NCI-H1105 treated with DMSO at 0.1 percent for 48 hours (cell line): ENCODE data around the gene USP6NL.
A peak's percentile ranks its signal among the peaks of the same experiment; 100 is the strongest.

ENCODE experiments used
- DNase-seq: peaks from one replicate; lab custom pipeline; 2025; lab: John Stamatoyannopoulos, UW

The USP6NL gene

GRCh38 chr10:11616021-11616420 lies 4.6 kb upstream of the USP6NL start:
- no peak for DNase-seq

DNA sequence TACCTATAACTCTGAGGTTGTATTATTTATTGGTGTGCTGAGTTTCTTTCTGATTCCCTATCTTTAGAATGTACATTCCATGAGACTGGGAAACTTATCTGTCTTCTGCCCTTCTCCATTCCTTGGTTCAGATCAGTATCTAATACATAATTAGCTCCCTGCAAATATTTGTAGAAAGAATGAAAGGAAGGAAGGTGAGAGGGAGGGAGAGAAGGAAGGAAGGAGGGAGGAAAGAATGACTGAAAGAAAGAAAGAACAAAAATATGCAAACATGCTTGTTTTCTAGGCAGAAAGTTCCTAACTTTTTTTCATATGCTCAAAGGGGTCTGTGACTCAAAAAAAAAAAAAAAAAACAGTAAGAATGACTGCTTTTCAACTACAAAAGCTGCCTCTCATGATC lies 3.9 kb upstream of the USP6NL start:
- no peak for DNase-seq

DNA sequence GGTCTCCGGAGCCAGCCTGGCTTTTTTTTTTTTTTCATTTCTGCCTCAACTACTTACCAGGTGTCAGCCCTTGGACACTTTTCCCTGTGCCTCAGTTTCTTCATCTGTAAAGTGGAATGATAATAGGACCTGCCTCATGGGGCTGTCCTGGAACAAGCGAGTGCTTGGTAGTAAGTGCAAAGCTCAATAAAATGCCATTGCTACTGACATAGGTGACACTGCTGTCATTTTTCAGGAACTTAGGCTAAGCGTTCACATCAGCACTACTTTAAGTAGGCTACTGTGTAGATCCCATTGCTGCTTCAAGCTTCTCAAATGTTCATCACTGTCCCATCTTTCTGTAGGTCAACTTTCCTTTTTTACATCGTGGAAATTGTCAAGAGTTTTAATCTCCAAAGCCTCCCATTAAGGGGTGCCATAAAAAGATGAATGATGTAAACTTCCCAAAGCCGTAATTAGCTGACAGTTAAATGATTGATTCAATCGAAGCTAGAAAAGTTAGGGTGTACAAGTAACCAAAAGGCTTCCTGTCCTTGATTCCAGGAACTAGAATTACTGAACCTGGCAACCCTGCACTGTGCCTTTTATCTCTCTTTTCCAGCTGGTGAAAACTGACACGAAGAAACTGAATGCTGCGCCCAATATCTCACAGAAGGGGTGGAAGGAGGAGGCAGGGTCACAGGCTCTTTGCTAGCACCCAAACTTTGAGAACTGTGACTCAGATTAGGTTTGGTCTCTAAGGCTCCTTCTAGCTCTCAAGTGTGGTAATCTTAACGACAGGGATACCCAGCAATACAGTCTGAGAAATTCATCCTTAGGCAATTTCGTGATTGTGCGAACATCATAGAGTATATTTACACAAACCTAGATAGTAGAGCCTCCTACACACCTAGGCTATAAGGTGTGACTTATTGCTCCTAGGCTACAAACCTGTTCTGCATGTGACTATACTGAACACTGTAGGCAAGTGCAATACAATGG lies 861 bp upstream of the USP6NL start:
- DNase-seq: no peak

GRCh38 chr10:11610826-11611247 lies 613 bp downstream of the USP6NL start:
- DNase-seq: no peak

- DNase-seq: no peak
Observed at GRCh38 chr10:11610166-11610825, 1.2 kb downstream of the USP6NL start.

DNA sequence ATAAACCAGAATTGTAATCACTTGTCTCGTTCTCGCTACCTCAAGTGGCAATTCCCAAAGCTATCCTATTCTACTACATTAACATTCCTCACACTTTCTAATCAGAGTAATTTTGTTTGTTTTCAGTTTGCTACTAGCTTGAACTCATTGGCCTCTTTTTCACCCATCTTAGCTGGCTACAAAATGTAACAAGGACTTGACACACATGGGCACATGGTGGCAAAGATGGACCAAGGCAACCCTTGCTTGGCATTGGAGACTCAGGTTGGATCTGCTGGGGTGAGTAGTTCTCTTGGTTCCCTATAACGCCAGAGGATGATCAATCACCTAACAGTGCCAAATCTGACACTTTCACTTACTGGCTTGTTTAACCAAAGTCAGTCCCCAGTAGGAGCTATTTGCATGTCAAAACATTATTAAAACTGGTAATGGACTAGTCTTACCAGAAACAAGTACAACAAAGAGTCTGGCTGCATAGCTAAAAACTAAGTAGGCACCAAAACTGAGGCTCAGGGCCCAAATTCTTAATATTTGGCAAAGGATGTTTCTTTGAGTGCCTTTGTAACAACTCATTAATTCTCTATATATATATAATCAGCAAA lies 1.9 kb downstream of the USP6NL start:
- no peak for DNase-seq

DNA sequence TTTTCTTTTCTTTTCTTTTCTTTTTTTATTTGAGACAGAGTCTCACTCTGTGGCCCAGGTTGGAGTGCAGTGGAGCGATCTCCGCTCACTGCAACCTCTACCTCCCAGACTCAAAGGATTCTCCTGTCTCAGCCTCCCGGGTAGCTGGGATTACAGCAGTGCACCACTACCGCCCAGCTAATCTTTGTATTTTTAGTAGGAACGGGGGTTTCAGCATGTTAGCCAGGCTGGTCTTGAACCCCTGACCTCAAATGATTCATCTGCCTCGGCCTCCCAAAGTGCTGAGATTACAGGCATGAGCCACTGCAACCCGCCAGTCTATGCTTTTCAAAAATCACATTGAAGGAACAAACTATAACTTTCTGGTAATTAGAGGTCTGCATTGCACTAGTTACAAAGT lies 2.4 kb downstream of the USP6NL start:
- DNase-seq: no peak

DNA sequence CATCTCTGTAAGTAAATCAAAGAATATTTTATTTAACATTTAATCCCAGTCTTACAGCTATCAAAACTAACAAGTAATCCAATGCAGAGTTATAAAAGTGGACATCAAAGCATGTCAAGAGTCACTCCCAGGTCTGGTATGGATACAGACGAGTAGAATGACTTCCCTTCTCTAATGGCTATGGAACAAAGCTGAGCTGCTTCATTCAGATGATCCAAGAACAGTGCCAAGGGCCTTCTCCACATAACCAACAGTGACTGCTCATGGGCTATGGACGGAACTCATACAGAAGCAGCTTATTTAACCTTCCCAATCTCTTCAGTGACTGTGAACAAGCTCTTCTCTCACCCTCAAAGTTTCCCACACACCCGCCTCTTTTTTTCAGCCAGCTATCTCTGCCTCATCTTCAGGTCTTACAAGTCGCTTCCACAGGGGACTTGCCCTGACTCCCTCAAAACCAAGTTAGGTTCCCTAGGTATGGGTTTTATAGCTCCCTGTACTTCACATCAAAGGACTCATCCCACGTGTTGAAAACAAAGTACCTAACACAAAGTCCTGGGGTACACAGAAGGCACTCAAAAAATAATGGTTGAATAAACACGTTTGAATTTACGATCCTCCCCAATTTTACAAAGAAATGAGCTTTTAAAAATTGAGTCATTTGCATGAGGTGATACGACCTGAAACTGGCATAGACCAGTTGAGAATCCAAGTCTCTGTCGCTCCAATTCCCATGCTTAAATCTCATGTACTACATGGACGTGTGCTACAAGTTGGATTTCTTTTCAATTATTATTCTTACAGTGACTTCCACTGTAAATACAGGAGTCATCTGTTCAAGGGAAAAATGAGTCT lies 3.1 kb downstream of the USP6NL start:
- DNase-seq: no peak

DNA sequence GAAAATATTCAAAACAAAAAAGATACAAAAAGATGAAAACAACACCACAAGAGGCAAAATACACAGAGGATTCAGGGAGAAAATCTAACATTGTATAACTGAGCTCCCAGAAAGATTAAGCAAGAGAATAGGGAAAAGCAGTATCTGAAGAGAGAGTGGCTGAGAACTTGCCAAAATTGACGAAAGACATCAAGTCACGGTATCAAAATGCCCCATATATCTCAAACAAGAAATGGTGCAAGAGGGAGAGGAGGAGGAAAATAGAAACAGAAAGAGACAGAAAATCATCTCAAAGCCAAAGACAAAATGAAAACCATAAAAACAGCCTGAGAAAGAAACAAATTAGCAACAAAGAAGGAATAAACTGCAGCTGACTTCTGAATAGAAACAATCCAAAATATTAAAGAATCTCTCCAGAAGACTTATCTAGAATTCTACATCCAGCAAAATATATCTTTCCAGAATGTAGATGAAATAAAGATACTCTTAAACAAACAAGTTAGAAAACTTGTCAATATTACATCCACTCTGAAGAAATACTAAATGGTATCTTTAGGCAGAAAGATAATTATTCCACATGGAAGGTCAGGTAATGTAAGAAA lies 5.5 kb downstream of the USP6NL start:
- no peak for DNase-seq

- DNase-seq: no peak
Observed at GRCh38 chr10:11604865-11605650, 6.4 kb downstream of the USP6NL start.

DNA sequence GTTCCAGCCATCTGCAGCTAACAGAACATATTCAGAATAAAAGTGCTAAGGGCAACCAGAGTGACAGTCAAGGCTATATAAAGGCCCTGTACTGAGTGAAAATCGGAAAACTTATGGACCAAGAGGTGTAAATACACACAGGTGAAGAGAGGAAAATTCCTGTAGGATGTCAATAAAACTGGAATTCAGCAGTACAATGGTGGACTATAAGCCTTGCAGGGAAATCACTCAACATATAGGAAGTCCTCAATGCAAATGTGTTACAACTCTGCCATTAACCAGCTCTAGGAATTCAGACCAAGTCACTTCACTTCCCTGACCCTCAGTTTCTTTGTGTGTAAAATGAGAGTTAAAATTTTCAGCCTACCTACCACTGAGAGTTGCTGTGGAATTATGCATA lies 7.7 kb downstream of the USP6NL start:
- DNase-seq: no peak

- peak; percentile 45 for DNase-seq
Observed at GRCh38 chr10:11602919-11603523, 8.4 kb downstream of the USP6NL start.

DNA sequence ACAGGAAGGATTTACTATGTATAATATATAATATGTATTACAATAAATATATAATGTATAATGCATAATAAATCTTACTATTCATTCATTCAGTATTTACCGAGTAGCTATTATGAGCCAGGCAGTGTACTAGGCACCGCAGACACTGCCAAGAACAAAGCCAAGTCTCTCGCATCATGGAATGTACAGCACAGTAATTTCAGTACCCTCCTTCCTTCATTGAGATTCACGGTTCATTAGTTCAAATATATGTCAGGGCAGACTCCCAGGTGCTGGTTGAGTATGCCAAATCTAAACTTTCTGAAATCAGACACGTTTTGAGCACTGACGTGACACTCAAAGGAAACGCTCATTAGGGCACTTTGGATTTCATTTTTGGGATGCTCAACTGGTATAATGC lies 9.1 kb downstream of the USP6NL start:
- DNase-seq: no peak

GRCh38 chr10:11601670-11602069 lies 9.8 kb downstream of the USP6NL start:
- DNase-seq: no peak

- no peak for DNase-seq
Observed at GRCh38 chr10:11600280-11600679, 11.2 kb downstream of the USP6NL start.

- no peak for DNase-seq
Observed at GRCh38 chr10:11598712-11599397, 12.6 kb downstream of the USP6NL start.

DNA sequence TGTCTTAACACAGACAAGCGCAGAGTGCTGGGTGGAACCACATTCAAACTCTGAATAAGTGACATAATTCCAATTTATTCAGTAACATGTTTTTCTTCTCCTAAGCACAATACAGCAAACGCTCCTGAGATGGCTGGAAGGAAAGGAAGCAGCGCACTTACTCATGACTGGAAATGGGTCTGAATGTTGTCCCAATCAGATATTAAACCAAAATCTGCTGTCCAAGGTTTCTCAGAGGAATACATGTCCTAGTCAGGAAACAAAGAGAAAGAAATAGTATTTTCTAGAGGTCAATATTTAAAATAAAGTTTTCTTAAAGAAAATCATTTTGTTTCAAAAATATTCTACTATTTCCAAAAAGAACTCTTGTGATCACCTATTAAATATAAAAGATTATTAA lies 14.0 kb downstream of the USP6NL start:
- no peak for DNase-seq

DNA sequence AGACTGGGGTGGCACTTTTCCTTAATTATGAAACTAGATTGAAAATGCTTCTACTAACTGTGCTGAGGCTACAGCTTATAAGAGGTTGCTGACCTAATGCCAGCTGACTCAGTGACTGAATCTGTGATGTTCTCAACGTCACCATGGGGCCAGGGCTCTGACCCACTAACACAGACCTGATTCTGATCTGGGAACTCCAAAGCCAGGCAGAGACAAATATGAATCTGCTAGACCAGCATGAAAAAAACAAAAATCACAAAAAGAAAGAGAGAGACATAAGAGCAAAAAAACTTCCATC lies 16.1 kb downstream of the USP6NL start:
- no peak for DNase-seq

GRCh38 chr10:11594589-11595394 lies 16.7 kb downstream of the USP6NL start:
- no peak for DNase-seq
